HG03280 (cell line): ENCODE results near the gene YAP1.
"Not testable (repeated sequence)": the region's sequence is repeated elsewhere in the genome, so short reads cannot be mapped to it uniquely, and the experiment has no call there.

Experiments used
- ATAC-seq: cut with Tn5 transposase; IDR thresholded peaks from one replicate; pipeline ENCODE4 v1.9.1; 2021; ENCODE audit warnings: mild to moderate bottlenecking, moderate library complexity; ENCODE audit not compliant: unreplicated experiment

YAP1 gene

DNA sequence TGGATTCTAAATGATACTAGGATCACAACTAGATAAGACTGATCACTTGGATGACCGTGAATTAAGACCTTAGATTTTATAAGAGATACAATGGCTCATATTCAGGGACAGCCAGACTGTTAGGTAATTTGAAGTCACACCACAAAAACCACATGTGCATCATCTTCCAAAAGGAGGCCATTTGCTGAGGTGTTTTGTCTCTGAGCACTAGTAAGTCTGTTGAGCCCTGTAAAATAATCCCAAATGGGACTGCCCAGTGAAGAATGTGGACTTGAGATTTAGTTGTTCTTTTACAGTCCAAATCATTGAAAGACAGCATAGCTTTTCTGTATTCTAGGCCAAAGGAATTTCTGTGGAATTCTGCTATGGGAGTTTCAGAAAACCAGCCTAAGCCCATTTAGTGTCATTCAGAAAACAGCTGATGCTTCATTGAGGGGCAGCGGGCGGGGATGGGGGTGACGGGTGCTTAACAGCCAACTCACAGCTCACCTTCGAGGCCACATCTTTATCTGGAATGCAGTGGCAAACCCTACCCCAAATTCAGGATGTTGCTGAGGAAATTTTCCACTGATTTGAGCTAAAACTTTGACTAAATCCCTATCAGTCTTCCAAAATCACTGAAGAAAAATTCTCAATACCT is 127.0 kb downstream of the YAP1 start:
- no peak for ATAC-seq

DNA sequence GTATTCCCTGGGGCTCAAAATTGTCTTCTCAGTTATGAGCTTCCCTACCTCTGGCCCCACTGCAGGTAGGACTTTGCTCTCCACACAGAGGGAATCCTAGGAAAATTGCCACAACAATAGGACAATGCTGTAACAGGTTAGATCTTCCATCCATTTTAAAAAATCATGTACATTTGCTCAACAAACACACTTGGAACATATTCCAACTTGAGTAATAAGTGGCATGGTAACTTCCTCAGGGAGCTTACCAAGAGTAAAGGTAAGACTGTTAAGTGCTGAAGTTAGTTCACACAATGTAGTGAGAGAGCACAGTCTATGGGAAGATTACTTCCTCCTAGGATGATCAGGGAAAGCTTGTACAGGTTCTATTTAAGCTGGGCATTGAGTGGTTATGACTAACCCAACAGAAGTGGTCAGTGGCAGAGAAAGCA is 128.2 kb downstream of the YAP1 start:
- no peak for ATAC-seq

DNA sequence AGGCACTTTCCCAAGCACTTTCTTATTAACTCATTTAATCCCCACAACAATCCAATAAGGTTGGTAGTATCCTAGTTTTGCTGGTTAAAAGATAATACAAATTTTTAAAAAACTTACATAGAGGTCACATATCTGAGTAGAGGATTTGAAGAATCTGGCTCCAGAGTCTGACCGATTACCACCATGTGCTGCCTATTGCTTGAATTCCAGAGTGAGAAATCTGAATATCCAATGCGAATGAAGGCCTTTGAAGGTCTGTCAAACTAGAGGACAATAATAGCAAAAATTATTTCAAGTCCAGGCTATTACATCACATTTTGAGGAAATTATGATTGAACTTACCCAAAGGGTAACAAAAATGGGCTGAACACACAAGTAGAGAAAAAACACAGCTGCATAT is 129.2 kb downstream of the YAP1 start:
- ATAC-seq, result no peak

DNA sequence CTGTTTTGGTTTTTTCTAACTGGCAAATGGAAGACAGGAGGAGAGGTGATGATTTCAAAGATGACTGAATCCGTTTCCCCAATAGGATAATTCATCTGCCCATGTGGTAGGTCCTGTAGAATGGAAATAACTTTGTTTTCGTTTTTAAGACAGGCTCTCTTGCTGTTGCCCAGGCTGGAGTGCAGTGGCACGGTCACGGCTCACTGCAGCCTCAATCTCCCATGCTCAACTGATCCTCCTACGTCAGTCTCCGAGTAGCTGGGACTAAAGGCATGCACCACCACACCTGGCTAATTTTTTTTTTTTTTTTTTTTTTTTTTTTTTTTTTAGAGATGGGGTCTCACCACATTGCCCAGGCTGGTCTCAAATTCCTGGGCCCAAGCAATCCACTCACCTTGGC is 129.7 kb downstream of the YAP1 start:
- no peak for ATAC-seq

DNA sequence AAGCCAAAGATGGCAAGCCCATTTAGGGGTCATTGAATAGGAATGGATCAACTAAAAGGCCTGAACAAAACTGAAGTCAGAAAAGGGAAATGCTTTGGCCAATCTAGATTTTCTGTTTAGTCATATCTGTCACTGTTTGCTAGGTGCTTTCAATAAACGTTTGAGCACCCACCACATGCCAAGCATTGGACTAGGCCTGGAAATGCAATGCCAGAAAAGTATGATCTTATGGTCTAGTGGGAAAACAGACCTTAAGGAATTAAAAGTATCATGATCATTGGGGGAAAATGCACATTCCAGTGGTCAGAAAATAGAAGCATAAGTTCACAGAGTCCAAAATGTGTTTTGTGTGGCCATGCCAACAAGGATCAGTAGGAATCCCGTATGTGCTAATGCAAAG is 130.3 kb downstream of the YAP1 start:
- ATAC-seq, result no peak

DNA sequence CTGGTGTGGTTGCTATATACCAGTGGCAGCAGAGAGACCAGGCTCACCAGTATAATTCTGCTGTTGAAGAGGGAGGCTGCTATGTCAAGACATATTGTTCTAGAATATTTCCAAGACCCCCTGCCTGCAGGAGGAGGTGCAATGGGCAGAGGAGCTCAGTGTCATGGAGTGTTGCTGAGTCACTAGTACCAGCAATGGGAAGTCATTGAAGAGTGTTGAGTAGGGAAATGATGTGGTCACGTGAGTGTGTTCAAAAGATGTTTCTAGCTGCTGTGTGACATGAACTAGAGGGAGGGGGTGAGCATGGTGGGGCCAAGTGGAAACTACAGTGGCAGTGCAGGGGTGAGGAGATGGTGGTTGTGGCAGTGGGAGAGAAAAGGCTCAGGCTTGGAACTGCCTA is 130.8 kb downstream of the YAP1 start:
- no peak for ATAC-seq

DNA sequence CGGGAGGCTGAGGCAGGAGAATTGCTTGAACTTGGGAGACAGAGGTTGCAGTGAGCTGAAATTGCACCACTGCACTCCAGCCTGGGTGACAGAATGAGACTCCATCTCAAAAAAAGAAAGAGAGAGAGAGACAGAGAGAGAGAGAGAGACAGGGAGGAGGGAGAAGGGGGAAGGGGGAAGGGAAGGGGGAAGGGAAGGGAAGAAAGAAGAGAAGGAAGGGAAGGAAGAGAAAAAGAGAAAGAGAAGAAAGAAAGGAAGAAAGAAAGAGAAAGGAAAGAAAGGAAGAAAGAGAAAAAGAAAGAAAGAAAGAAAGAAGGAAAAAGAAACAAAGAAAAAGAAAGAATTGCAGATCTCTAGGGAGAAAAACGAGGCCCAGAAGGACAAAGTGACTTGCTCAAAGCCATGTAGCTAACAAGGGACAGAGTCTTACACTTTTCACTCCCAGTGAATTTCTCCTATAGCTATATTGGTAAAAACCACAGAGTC is 133.2 kb downstream of the YAP1 start:
- ATAC-seq, result no peak

DNA sequence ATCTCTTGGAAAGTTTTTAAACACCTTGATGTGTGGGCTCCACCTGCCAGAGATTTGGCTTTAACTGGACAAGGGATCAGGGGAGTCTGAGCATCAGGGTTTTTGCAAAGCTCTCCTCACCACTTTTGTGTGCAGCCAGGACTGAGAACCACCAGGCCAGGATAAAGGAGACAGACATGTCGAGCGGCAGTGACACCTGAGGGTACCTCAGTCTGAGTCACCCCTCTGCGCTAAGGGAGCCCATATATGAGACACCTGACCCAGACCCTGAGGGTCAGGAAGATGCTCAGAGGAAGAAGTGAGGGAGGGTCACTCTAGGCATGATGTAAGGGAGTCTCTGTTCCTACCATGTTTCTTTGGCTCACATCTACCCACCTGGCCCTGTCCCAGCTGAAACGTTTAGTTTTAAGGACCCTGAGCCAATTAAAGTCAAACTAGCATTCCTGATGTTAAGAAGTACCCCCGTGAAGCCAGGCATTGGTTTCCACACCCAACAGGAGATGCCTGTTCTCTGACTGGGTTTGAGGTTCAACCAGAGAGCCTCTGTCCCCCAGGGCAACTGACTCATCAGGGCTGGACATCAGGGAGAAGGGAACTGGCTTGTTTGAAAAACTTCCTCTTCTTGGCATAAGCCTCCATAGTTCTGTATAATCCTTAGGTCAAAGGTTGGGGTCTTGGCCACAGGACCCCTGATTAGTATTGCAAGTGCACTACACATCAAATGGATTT is 134.6 kb downstream of the YAP1 start:
- no peak for ATAC-seq

DNA sequence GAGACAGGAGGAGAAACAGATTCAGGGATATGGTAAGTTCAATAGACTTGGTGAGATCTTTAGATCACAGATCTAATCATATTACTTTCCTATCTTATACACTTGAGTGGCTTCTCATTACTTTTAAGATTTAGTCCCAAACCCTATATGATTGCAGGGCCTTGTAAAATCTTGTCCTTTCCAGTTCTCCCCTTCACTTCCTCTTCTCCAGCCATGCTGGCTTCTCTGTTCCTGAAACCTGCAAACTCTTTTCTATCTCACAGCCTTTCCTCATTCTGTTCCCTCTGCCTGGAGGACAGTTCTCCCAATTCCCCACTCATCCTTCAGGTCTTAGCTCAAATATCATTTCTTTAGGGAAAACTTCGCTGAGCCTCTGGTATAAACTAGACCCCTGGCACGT is 141.2 kb downstream of the YAP1 start:
- ATAC-seq, result no peak

DNA sequence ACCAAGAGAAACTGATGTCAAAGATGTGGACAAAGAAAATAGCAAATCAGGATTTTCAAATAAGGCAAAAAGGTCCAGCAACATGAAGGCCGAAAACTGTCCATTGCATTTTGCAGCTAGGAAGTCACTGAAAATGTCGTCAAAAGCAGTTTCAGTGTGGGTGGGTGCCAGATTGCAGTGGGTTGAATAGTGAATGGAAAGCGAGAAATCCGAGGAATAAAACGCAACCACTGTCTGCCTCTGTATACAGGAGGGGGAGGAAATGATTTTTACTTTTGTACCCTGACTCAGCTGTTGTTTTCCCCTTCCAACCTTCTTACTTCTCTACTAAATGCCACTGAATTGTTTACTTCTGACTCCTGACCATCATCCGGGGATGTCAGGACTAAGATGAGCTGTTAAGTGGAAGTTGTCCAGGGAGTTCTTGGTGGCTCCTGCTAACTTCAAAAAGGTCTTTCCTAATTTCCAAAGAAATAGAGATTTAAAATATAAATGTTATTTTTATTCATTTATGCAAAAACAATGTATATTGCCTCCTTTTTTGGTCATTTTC is 142.2 kb downstream of the YAP1 start:
- ATAC-seq, result no peak

DNA sequence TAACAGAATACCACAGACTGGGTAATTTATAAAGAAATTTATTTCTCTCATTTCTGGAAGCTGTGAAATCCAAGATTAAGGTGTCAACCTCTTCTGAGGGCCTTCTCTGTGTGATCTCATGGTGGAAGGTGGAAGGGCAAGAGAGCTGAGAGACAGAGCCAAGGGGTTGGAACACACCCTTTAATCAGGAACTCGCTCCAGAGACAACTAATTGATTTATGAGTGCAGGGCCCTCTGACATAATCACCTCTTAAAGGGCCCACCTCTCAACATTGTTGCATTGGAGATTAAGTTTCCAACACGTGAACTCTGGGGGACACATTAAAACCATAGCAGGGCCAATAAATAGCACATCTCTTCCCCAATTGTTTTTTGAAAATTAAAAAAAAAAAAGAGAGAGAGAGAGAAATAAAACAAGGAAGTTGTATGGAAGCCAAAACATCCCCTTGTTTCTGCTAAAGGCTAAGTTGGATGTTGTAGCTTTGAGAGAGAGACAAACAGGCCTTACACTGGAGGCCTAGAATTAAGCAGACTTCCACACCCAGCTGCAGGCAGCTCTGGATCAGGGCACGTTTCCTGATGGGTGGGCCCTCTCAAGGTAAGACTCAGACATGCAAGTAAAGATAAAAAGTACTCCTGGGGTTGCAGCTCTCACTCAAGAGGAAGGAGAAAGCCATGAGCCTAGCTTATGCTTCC is 142.9 kb downstream of the YAP1 start:
- no peak for ATAC-seq

DNA sequence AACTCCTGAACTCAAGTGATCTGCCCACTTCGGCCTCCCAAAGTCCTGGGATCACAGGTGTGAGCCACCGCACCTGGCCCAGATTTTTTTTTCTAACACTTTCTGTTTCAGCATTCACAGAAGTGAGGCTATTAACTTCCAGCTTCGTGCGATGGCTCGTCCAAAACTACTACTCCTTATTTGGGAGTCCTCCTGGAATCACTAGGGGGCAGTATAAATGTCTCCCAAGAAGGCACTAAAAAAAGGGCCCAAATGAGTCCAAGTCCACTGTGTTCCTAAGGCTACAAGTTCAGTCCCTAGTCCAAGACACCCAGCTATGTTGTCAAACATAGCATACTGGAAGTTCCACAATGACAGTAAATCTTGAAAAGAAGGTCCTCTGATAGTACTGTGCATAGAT is 143.8 kb downstream of the YAP1 start:
- ATAC-seq, result no peak

DNA sequence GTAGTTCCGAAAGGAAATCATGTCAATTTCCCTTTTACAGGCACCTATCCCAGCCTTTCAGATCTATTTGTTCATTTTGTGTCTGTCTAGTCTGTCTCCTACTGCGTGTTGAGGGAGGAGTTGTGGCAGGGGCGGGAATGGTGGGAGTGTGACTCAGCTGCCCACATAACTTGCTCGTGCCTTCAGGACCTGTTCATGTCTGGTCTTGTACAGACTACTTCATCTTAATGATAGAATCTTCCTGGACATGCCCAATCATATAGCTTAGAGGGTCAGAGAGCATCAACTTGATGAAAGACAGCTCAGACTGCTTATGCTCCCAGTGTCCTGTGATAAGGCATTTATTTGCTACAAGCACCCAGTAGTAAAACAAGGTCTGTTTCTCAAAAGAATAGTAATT is 146.0 kb downstream of the YAP1 start:
- ATAC-seq, result no peak

DNA sequence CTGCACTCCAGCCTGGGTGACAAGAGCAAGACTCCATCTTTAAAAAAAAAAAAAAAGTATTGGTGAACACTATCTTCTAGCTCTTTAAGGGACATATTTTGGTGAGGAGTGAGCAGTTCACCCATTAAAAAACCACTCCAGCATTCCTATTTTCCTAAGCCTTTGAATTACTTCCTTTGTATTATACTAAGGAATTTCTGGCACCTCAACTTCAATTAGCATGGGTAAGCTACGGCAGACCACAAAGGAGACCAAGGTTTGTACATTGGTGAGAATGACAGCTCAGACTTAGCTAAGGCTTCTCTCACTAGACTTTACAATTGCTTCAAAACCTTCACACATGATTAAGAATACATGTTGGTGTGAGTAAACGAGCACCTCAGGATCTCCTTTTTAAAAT is 150.0 kb downstream of the YAP1 start:
- no peak for ATAC-seq

DNA sequence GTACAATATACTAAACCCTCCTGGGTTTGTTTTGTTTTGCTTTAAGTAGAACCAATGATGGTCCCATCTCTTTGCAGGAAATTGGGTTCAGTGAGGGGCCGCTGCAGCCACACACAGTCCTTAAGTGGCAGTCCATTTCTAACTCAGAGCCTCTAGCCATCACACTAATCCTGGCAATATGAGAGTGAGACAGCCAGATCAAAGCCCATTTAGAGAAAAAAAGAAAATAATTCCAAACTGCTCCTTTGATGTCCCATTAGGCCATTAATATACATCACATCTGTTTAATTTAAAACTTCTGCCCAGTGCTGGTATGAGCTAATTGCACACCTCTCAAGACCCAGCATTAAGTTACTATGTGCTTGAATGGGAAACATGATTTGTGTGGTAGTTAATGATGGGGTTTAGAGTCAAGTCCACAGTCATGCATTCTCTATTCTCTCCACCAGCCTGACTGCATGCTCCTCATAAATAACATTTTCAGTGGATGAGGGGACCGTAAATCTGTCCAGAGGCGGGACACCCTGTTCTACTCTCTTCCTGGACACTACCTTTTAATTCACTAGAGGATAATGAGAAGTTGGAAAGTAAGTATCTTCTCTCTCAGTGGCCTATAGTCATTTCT is 153.2 kb downstream of the YAP1 start:
- ATAC-seq, result no peak

DNA sequence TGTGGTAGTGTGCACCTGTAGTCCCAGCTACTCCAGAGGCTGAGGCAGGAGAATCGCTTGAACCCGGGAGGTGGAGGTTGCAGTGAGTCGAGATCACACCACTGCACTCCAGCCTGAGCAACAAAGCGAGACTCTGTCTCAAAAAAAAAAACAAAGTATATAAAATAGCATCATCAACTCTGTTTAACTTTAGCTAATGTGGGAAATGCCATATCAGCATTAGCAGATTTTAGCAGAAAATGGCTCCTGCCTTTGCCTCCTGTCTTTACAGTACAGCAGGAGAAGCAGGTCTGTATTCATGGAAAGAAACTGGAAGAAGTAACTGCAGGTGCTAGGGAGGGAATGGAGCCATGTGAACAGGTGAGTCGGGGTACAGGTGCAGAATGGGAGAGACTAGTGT is 154.5 kb downstream of the YAP1 start:
- ATAC-seq, result not testable (repeated sequence)

DNA sequence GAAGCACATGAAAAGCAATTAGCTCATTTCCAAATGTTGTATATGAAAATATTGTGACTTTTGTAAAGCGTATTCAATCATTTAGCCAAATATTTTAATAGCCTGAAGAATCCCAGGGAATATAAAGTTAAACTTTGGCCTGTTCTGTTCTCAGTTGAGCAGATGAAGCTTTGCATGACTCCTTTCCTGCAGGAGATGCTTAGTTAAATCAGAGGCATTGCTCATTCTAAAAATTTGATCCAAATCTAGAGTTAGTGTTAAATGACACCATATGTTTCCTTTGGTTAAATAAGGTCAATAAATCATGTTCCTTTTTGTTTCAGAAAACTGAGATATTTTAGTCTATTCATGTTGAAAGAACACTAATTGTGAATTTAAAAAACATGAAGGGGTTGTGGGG is 155.9 kb downstream of the YAP1 start:
- no peak for ATAC-seq

DNA sequence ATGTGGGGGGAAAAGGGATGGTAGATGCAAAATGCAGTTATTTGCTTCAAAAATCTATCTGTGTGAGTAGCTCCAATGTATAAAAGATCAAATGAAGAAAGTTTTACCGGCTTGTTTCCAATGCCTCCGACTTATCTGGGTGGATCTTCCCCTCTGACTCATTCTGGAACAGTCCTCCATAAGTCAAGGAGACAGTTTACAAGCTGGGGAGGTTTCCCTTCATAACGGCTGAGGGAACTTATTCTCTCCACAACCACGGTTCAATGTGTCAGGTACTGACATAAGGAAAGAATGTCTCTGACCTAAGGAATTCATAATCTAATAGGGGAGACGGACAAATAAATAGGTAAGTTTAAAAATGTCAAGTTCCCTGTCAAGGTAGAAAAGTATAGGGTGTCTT is 157.4 kb downstream of the YAP1 start:
- no peak for ATAC-seq

DNA sequence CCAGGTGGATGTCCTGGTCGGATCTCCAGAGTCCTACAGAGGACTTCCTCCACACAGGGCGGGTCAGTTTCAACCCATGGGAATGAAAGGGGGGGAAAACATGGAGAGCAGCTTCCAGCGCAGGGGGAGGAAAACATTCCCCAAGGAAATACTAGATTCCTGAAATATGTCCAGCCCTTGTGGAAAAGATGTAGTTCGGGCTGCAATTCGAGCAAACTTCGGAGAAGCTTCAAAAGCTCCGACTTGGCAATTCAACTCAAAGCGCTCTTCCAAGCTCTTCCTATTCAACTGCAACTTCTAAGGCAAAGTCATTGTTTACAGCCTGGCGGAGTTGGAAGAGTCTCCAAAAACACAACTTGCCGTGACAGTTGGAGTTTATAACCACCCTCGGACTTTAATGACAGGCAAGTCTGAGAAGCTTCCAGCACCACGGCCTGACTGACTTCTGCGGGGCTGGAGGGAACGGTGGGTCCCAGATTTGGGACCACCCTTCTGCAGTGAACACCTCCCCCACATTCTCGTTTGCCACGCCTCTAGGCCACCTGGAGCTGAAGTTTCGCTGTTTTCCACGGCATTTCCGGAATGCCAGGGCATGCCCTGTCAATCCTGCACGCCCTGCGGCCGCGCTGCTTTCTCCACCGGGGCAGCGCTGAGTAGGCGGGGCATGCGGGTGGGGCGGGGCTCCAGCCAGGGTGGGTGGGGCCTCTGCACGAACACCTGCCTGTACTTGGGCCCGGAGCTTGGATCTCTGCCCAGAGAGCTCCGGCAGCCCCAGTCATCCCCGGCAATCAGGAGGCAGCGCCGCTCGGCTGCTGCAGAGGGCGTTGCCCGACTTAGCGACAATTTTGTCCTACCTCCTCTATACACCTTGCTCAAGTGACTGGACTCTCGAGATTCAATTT is 158.1 kb downstream of the YAP1 start:
- peak; percentile 99 for ATAC-seq

DNA sequence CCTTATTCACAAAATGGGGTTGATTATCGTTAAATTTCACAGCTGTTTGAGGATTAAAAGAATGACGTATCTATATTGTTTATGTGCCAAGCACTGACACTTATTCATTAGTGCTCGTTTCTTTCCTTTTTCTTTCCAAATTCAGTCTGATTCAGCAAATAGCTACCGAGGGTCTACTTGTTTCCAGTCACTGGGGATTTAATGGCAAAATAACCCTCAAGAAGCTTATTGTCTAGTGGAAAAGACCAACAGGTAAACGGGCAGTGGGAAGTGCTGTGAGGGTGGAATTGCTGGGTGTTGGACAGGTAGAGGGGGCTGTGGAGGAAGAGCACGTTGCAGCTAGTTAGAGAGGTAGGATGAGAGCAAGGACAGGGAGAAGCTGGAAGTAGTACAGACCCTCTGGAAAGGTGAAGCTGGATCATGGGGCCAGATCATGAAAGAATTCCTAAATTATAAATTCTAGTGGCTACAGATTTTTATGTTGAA is 158.8 kb downstream of the YAP1 start:
- ATAC-seq, result no peak
